ENCODE results near the gene C1orf21. TPM values are rescaled to one million over a fixed set of nuclear protein-coding genes. Genes with fewer than 3 reads are reported as not detected.

Gene C1orf21
- total RNA-seq, 4 donors from 2014 or later: 24.0 to 43.0 (median 40.3) TPM

GRCh38 chr1:184465489-184466146 lies 78.8 kb downstream of the C1orf21 start:
- ATAC-seq (ENCODE audit: low FRiP score) (no peak), DNase-seq (ENCODE audit: low spot score) (no peak)
- TF ChIP-seq CTCF (IDR thresholded peaks at IDR 0.05): no peak

- ATAC-seq (ENCODE audit: low FRiP score): no peak
- no peak for TF ChIP-seq CTCF (IDR thresholded peaks at IDR 0.05)
- no peak for DNase-seq (ENCODE audit: low spot score)
Observed at GRCh38 chr1:184467295-184467694, 80.5 kb downstream of the C1orf21 start.

- DNase-seq (ENCODE audit: low spot score) (no peak), ATAC-seq (ENCODE audit: low FRiP score) (no peak)
- no peak for TF ChIP-seq CTCF (IDR thresholded peaks at IDR 0.05)
Observed at GRCh38 chr1:184469396-184469795, 82.6 kb downstream of the C1orf21 start.

GRCh38 chr1:184471686-184472085 lies 84.9 kb downstream of the C1orf21 start:
- no peak for TF ChIP-seq CTCF (IDR thresholded peaks at IDR 0.05)
- no peak for DNase-seq (ENCODE audit: low spot score)
- no peak for ATAC-seq (ENCODE audit: low FRiP score)

- no peak for TF ChIP-seq CTCF (IDR thresholded peaks at IDR 0.05)
- no peak for DNase-seq (ENCODE audit: low spot score)
- no peak for ATAC-seq (ENCODE audit: low FRiP score)
Observed at GRCh38 chr1:184472136-184472535, 85.3 kb downstream of the C1orf21 start.

GRCh38 chr1:184473176-184473966 lies 86.5 kb downstream of the C1orf21 start:
- DNase-seq (ENCODE audit: low spot score): no peak
- ATAC-seq (ENCODE audit: low FRiP score): no peak
- TF ChIP-seq CTCF (IDR thresholded peaks at IDR 0.05): no peak

- ATAC-seq (ENCODE audit: low FRiP score): no peak
- no peak for TF ChIP-seq CTCF (IDR thresholded peaks at IDR 0.05)
- no peak for DNase-seq (ENCODE audit: low spot score)
Observed at GRCh38 chr1:184476187-184476586, 89.4 kb downstream of the C1orf21 start.

All from omental fat pad (tissue), 4 donors.